NT2/D1 (cell line): Measurements from ENCODE around the gene PCDHGC3.

Source experiments
- SUZ12 ChIP-seq: IDR thresholded peaks from 2 replicates; pipeline ENCODE4 v1.6.1; 2011; ENCODE audit not compliant: insufficient read length, insufficient read depth; ENCODE audit errors: extremely low read depth
- YY1 ChIP-seq: IDR thresholded peaks from 2 replicates; pipeline ENCODE4 v1.6.1; 2011; ENCODE audit not compliant: insufficient read length, insufficient read depth
- ZNF274 ChIP-seq: IDR thresholded peaks from 2 replicates; pipeline ENCODE4 v1.6.1; 2011; ENCODE audit warnings: mild to moderate bottlenecking, low read depth, low read length

GRCh38 chr5:141507387-141508091 lies 31.8 kb downstream of the PCDHGC3 start:
- no peak for TF ChIP-seq ZNF274
- TF ChIP-seq YY1: no peak
- no peak for TF ChIP-seq SUZ12
